Smooth muscle cell (in vitro differentiated cells): Measurements from ENCODE around the gene MEG3. TPM values are rescaled to one million over a fixed set of nuclear protein-coding genes. Genes with fewer than 3 reads are reported as not detected.
A peak's percentile ranks its signal among the peaks of the same experiment; 100 is the strongest.

ENCODE experiments used
- DNase-seq: peaks from one replicate; lab custom pipeline; 2025; ENCODE audit not compliant: unreplicated experiment; lab: John Stamatoyannopoulos, UW
- H2AFZ ChIP-seq: fragments of 200-600 bp; sonication (generic); 2 replicates; pipeline ENCODE4 v1.6.0; 2016; ENCODE audit warnings: antibody characterized with exemption, low read depth, mild to moderate bottlenecking
- H3F3A ChIP-seq: fragments of 200-600 bp; sonication (generic); 2 replicates; pipeline ENCODE4 v1.6.0; 2017; ENCODE audit warnings: antibody characterized with exemption, low read depth
- H3K27ac ChIP-seq: fragments of 200-600 bp; sonication (generic); 2 replicates; pipeline ENCODE4 v1.5.1; 2016; ENCODE audit warnings: low read depth, mild to moderate bottlenecking
- H3K27me3 ChIP-seq: fragments of 200-600 bp; sonication (generic); 2 replicates; pipeline ENCODE4 v1.6.1; 2016; ENCODE audit warnings: low read depth, mild to moderate bottlenecking
- H3K36me3 ChIP-seq: fragments of 200-600 bp; sonication (generic); 2 replicates; pipeline ENCODE4 v1.5.1; 2016; ENCODE audit warnings: low read depth
- H3K4me1 ChIP-seq: fragments of 200-600 bp; sonication (generic); 2 replicates; pipeline ENCODE4 v1.5.1; 2016; ENCODE audit warnings: low read depth
- H3K4me2 ChIP-seq: fragments of 200-600 bp; sonication (generic); 2 replicates; pipeline ENCODE4 v1.6.0; 2016; ENCODE audit warnings: mild to moderate bottlenecking
- H3K4me3 ChIP-seq: fragments of 200-600 bp; sonication (generic); 2 replicates; pipeline ENCODE4 v1.5.1; 2016; ENCODE audit warnings: mild to moderate bottlenecking
- H3K79me2 ChIP-seq: fragments of 200-600 bp; sonication (generic); 2 replicates; pipeline ENCODE4 v1.6.0; 2016; ENCODE audit warnings: low read depth, mild to moderate bottlenecking
- H3K9ac ChIP-seq: fragments of 200-600 bp; sonication (generic); 2 replicates; pipeline ENCODE4 v1.6.0; 2016; ENCODE audit warnings: low read depth
- H3K9me3 ChIP-seq: fragments of 200-600 bp; sonication (generic); replicated peaks from 2 replicates; pipeline ENCODE4 v1.5.1; 2016; ENCODE audit warnings: low read depth
- H4K20me1 ChIP-seq: fragments of 200-600 bp; sonication (generic); 2 replicates; pipeline ENCODE4 v1.6.0; 2016; ENCODE audit warnings: low read depth
- CTCF ChIP-seq: fragments of 200-600 bp; sonication (generic); IDR thresholded peaks from 2 replicates; pipeline ENCODE4 v1.5.1; 2017; ENCODE audit warnings: borderline replicate concordance, mild to moderate bottlenecking, antibody characterized with exemption; ENCODE audit not compliant: insufficient read depth, poor library complexity, severe bottlenecking
- WGBS: methylation state at CpG from one replicate; pipeline ENCODE4 v1.1.7; 2016; ENCODE audit warnings: low lambda C conversion rate; 5-methylcytosine and 5-hydroxymethylcytosine counted together
- polyA plus RNA-seq: library from polyadenylated mRNA; unstranded; fragments of >200 nt; fragmentation: Nextera tagmentation; extraction: Ambion mirVana; gene quantifications from 2 replicates; pipeline ENCODE4 v1.2.1, GENCODE V29; 2016
- total RNA-seq: library from RNA; depleted of rRNA; stranded (reverse); fragments of >200 nt; gene quantifications from 2 replicates; pipeline ENCODE4 v1.2.3, GENCODE V29; 2014

MEG3 gene
- total and polyA plus RNA-seq, 2 experiments from 2014 or later: not detected

- peaks cover 14% of the 10 kb centered on the region for H3K4me1 ChIP-seq
- H3K4me2 ChIP-seq: no peak overlapping the region
- 74% methylated on average over 8 of the region's 8 CpGs for WGBS
- no peaks in the 10 kb centered on the region for H3K36me3 ChIP-seq
- no peak overlapping the region for H3K4me3 ChIP-seq
- no peak overlapping the region for H3K9ac ChIP-seq
- H3F3A ChIP-seq: peaks cover 7% of the 10 kb centered on the region
- H3K79me2 ChIP-seq: no peaks in the 10 kb centered on the region
- no peaks in the 10 kb centered on the region for H3K9me3 ChIP-seq
- DNase-seq: no peak
- H3K27ac ChIP-seq: no peak overlapping the region
- no peak overlapping the region for H2AFZ ChIP-seq
- no peaks in the 10 kb centered on the region for H4K20me1 ChIP-seq
- H3K27me3 ChIP-seq: no peaks in the 10 kb centered on the region
- TF ChIP-seq CTCF: peak; percentile 65
Observed at GRCh38 chr14:100850841-100851585, 25.1 kb downstream of the MEG3 start.

GRCh38 chr14:100851586-100851916, 25.6 kb downstream of the MEG3 start:
- WGBS: 89% methylated on average over 13 of the region's 13 CpGs
- H3K9ac ChIP-seq: no peak overlapping the region
- H3K4me2 ChIP-seq: no peak overlapping the region
- no peaks in the 10 kb centered on the region for H3K36me3 ChIP-seq
- H4K20me1 ChIP-seq: no peaks in the 10 kb centered on the region
- peaks cover 9% of the 10 kb centered on the region for H3K4me1 ChIP-seq
- H3K4me3 ChIP-seq: no peak overlapping the region
- no peak for DNase-seq
- no peak for TF ChIP-seq CTCF
- no peaks in the 10 kb centered on the region for H3K9me3 ChIP-seq
- no peaks in the 10 kb centered on the region for H3K27me3 ChIP-seq
- no peaks in the 10 kb centered on the region for H3K79me2 ChIP-seq
- H3K27ac ChIP-seq: no peak overlapping the region
- H2AFZ ChIP-seq: no peak overlapping the region
- peaks cover 7% of the 10 kb centered on the region for H3F3A ChIP-seq

- H3K27me3 ChIP-seq: no peaks in the 10 kb centered on the region
- WGBS: 85% methylated on average over 14 of the region's 14 CpGs
- no peak overlapping the region for H3K9ac ChIP-seq
- no peak overlapping the region for H3K4me2 ChIP-seq
- H3K4me1 ChIP-seq: peaks cover 9% of the 10 kb centered on the region
- H3K4me3 ChIP-seq: no peak overlapping the region
- no peaks in the 10 kb centered on the region for H3K79me2 ChIP-seq
- no peaks in the 10 kb centered on the region for H4K20me1 ChIP-seq
- H3K9me3 ChIP-seq: no peaks in the 10 kb centered on the region
- peaks cover 7% of the 10 kb centered on the region for H3F3A ChIP-seq
- H3K36me3 ChIP-seq: no peaks in the 10 kb centered on the region
- TF ChIP-seq CTCF: no peak
- H3K27ac ChIP-seq: no peak overlapping the region
- DNase-seq: no peak
- no peak overlapping the region for H2AFZ ChIP-seq
Observed at GRCh38 chr14:100851946-100852620, 26.2 kb downstream of the MEG3 start.

- peaks cover 2% of the 10 kb centered on the region for H3K4me1 ChIP-seq
- no peaks in the 10 kb centered on the region for H3F3A ChIP-seq
- H2AFZ ChIP-seq: no peak overlapping the region
- H3K27ac ChIP-seq: no peak overlapping the region
- no peaks in the 10 kb centered on the region for H3K9me3 ChIP-seq
- no peak for DNase-seq
- H3K27me3 ChIP-seq: no peaks in the 10 kb centered on the region
- TF ChIP-seq CTCF: no peak
- no peak overlapping the region for H3K9ac ChIP-seq
- H3K36me3 ChIP-seq: no peaks in the 10 kb centered on the region
- H4K20me1 ChIP-seq: no peaks in the 10 kb centered on the region
- H3K4me2 ChIP-seq: no peak overlapping the region
- 96% methylated on average over 5 of the region's 5 CpGs for WGBS
- H3K79me2 ChIP-seq: no peaks in the 10 kb centered on the region
- H3K4me3 ChIP-seq: no peak overlapping the region
Observed at GRCh38 chr14:100854435-100854834, 28.5 kb downstream of the MEG3 start.
